Measurements from ENCODE around the gene LTBP2.

Gene LTBP2

DNA sequence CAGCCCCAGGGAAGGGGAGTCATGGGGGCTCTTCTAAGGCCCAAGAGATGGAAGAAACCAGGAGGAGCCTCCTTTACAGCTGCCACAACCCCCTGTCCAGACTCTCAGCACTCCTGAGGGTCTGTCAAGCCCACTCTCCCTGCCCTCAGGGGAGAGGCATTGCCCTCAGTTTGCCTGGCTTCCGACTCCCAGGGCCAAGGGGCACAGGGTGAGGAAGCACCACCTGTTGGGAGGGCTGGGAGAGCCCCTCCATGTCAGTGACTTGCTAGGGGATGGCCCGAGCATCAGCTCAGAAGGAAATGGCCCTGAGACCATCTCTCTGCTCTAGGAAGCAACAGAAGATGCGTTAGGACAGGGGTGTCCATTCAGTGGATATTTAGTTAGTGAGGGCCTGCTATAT lies 36.1 kb downstream of the LTBP2 start:
- TF ChIP-seq CTCF (conservative IDR thresholded peaks at IDR 0.05; ENCODE audit: control insufficient read depth, insufficient read depth, low read depth, low read length): no peak
- DNase-seq (ENCODE audit: low read depth): no peak
- no peak overlapping the region for H3K4me3 ChIP-seq (ENCODE audit: control insufficient read depth, low read depth, low read length)

- DNase-seq (ENCODE audit: low read depth): no peak
- H3K4me3 ChIP-seq (ENCODE audit: control insufficient read depth, low read depth, low read length): no peak overlapping the region
- TF ChIP-seq CTCF (conservative IDR thresholded peaks at IDR 0.05; ENCODE audit: control insufficient read depth, insufficient read depth, low read depth, low read length): no peak
These were observed 36.5 kb downstream of the LTBP2 start for GRCh38 chr14:74575507-74575906.

DNA sequence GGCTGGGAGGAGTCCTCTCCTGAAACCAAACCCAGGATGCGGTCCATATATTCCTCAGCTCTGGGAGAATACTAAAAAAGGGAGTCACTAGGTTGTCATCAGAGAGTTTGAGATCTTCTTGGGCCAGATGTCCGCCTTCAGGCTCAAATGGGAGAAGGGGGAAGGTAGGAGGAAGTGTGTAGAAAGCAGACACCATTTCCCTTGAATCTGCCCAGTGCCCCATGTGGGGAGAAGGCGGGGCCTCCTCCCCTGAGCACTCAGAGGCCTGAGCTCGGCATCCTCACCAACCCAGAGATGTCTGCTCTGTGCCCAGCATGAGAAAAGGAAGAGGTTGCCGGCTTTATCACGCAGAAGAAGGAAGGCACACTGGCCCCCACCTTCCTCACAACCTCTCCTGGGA lies 37.3 kb downstream of the LTBP2 start:
- DNase-seq (ENCODE audit: low read depth): no peak
- no peak overlapping the region for H3K4me3 ChIP-seq (ENCODE audit: control insufficient read depth, low read depth, low read length)
- no peak for TF ChIP-seq CTCF (conservative IDR thresholded peaks at IDR 0.05; ENCODE audit: control insufficient read depth, insufficient read depth, low read depth, low read length)

DNA sequence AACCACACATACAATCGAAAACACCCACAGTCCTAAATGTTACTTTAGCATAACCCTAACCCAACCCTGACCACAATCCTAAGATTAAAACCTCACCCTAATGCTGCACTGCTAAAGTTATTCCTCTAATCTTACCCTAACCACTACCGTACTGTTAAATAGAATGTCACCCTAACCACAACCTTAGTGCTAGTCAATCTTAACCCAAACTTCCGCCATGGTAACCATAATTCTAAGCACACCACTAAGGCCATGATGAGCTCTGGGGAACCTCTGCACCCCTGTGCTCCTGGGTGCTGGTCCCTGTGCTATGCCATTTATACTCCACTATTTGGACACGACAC lies 38.0 kb downstream of the LTBP2 start:
- no peak for TF ChIP-seq CTCF (conservative IDR thresholded peaks at IDR 0.05; ENCODE audit: control insufficient read depth, insufficient read depth, low read depth, low read length)
- no peak for DNase-seq (ENCODE audit: low read depth)
- no peak overlapping the region for H3K4me3 ChIP-seq (ENCODE audit: control insufficient read depth, low read depth, low read length)

DNA sequence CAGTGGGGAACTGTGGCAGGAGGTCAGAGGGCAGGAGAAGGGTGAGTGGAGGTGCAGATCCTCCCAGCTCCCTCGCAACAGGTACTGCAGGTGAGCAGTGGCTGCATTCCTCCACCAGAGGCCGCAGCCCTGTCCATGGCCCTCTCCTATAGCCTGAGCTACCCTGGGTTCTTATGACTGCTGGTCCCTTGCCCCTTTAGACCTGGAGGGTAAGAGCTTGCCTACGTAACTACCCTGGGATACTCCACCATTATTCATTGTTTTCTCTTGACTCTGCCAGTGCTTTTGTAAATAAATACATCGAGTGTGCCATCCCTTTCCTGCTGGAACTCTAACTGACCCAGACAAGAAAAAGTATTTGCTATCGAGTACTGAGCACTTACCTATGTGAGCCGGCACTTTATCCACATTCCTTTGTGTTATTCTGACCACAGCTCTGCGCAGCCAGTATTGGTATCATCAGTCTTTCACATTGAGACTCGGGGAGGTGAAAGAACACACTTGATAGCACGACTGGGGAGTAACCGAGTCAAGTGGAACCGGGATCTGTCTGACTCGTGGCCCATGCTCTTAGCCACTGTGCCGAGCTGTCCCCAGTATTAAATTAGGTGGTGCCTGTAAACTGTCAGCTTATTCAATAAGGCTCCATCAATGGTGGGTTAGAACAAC lies 38.5 kb downstream of the LTBP2 start:
- H3K4me3 ChIP-seq (ENCODE audit: control insufficient read depth, low read depth, low read length): no peak overlapping the region
- no peak for DNase-seq (ENCODE audit: low read depth)
- TF ChIP-seq CTCF (conservative IDR thresholded peaks at IDR 0.05; ENCODE audit: control insufficient read depth, insufficient read depth, low read depth, low read length): no peak

DNA sequence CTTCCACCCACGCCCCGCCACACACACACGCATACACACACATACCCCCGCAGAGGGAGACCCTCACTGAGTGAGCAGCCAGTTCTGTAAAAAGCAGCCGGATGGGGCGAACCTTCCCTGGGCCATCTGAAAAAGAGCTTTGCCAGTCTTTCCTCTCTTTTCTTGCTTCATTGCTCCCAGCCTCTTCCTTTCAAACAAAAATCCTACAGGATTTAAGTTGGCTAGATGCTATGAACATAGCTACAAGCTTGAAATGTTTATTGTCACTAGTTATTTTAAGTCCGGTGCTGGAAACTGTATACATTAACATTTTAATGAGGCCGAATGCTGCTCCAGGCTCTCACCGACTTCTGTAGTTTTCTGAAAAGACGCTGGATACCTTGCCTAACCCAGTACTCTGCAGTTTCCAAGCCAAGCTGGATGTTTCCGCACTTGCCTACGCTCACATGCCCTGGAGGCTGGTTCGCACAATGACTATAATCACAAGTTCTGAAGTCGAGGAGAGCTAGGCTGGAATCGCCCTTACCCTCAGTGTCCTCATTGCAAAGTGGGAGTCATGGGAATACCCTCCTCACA lies 39.2 kb downstream of the LTBP2 start:
- TF ChIP-seq CTCF (conservative IDR thresholded peaks at IDR 0.05; ENCODE audit: control insufficient read depth, insufficient read depth, low read depth, low read length): no peak
- H3K4me3 ChIP-seq (ENCODE audit: control insufficient read depth, low read depth, low read length): peak overlapping the region; percentile 26
- DNase-seq (ENCODE audit: low read depth): peak; percentile 51

Measured in fibroblast of mammary gland (primary cell).